Measurements from ENCODE around the gene DDX42. TPM values are rescaled to one million over a fixed set of nuclear protein-coding genes. Genes with fewer than 3 reads are reported as not detected.
A peak's percentile ranks its signal among the peaks of the same experiment; 100 is the strongest.

The DDX42 gene
- total and polyA plus RNA-seq, 9 of the 15 experiments (the other 6 are each of a cell fraction or from before 2014, with no cell fraction given) = 16.5 to 149 (median 87.6) TPM

DNA sequence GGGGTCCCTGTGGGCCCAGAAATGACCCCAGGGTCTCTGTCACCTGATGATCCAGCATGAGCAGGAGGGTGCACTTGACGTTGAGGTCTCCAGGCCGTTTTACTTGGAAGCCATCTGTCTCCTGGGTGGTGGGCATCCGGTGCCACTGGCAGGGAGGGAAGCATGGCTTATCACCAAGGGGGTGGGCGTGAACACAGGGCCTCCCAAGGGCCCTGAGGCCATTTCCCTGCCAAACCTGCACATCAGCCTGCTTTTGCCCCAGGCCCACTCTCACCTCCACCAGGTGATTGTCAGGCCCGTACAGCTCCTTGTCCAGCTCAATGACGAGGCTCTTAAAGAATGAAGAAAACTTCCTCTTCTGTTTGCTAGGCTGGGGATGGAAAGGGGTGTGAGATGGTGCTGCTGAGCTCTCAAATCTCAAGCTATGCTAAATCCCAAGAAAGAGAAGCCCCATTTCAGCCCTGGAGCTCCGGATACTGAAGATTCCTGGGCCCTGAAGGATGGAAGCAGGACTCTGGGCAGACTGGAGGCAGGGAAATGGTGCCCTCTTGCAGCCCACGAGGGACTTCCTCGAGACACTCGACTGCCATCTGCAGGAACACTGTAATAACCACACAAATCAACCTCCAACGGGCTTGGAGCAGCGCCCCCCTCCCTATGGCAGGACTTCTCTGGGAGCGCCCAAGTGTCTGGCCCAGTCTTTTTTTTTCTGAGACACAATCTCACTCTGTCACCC lies 60.6 kb downstream of the DDX42 start (continued):
- TF ChIP-seq ZKSCAN8 (CRISPR knock-in tag; IDR thresholded peaks at IDR 0.05) (no peak), REST (IDR thresholded peaks at IDR 0.05; ENCODE audit: borderline replicate concordance) (peak; percentile 42; the same call in 1 of the 2 replicates), REST (CRISPR knock-in tag; IDR thresholded peaks at IDR 0.05; ENCODE audit: low read depth) (no peak), ZNF253 (CRISPR knock-in tag; conservative IDR thresholded peaks at IDR 0.05) (no peak), CREM (IDR thresholded peaks at IDR 0.05; ENCODE audit: low read depth) (peak; percentile 65), HOXB6 (CRISPR knock-in tag; IDR thresholded peaks at IDR 0.05; ENCODE audit: borderline replicate concordance) (no peak), CBX8 (IDR thresholded peaks at IDR 0.05; ENCODE audit: borderline replicate concordance, extremely low read depth, low read depth, low read length, poor library complexity, severe bottlenecking) (no peak), PRDM10 (IDR thresholded peaks at IDR 0.05; ENCODE audit: partially characterized antibody) (peak; percentile 62), ZNF584 (CRISPR knock-in tag; IDR thresholded peaks at IDR 0.05; ENCODE audit: low read depth) (no peak), ZNF384 (IDR thresholded peaks at IDR 0.05; ENCODE audit: low read depth, low read length) (peak; percentile 85), GATA2 (CRISPR knock-in tag; IDR thresholded peaks at IDR 0.05) (no peak)
